Coronary artery (tissue), 2 donors: ENCODE results near the gene HGD.
"Not testable (repeated sequence)": the region's sequence is repeated elsewhere in the genome, so short reads cannot be mapped to it uniquely, and the experiment has no call there.

Experiments used
- DNase-seq: peaks from one replicate; pipeline ENCODE4 v3.0.0-alpha.2; 2017; ENCODE audit warnings: low spot score
- H3K27ac ChIP-seq, 2 donors: fragments of 200-600 bp; sonication (generic); one replicate each; pipeline ENCODE4 v1.5.1; 2016 to 2019
- H3K4me3 ChIP-seq: fragments of 200-600 bp; sonication (generic); 2 replicates; pipeline ENCODE4 v1.5.1; 2016; ENCODE audit warnings: mild to moderate bottlenecking, moderate library complexity
- CTCF ChIP-seq: fragments of 200-600 bp; sonication (generic); IDR thresholded peaks from one replicate; pipeline ENCODE4 v1.5.1; 2019; ENCODE audit warnings: antibody characterized with exemption

HGD gene

DNA sequence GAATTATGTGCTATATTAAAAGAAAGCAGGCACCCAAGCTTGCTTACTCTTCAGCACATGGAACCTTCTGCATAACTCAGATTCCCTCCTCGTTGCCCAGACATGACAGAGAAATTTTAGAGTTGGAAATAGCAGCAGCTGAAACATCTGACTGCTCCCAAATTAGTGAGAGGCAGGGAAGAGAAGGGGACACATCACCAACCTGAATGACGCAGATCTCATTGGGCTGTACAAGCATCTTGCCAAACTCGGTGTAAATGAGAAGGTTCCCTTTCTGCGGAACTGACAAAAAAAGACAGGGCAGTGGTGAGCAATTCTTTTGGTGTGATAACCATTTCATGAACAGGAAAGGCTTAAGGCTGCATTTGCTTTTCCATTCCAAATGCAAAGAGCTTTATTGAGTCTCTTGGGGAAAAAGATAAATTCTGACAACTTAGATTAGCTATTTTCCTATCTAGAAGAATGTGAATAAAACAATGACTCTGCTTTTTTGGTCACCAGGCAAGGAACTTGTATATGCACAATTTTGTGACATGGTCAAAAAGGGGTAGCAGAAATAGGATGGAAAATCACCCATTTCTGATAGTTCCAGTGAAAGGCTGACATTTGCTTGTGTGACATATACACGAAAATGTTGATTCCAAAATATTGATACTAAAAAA, 35.1 kb downstream of the HGD start:
- Histone ChIP-seq H3K4me3 (no peak overlapping the region), H3K27ac (no peak overlapping the region)
- DNase-seq, result no peak
- TF ChIP-seq CTCF, result no peak

- DNase-seq, result no peak
- Histone ChIP-seq H3K4me3 (no peak overlapping the region), H3K27ac (no peak overlapping the region)
- TF ChIP-seq CTCF, result no peak
These were observed 36.8 kb downstream of the HGD start for GRCh38 chr3:120645083-120645845.

DNA sequence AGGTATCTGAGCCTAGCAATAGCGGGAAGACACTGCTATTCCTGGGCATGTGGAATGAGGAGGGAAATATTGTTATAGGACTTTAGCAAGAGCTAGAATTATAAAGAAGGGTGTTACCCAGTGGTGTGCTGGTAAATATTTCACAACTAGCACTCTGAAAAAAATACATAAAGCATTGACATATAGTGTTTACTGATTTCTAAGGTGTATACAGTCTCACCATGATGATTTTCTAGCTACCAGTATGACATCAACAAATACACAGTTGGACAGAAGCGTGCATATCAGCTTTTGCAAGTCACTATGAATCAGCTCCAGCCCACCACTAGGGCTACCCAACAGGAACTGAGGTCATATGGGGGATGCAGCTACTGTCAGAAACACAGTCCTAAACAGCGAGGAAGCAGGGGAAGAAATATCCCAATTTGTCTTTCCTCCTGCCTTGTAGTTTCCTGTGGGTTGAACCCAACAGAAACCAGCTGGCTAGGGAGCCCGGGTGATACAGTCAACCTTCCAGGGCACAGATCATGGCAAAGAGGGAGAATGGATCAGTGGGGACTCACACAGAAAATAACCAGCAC, 39.6 kb downstream of the HGD start:
- no peak overlapping the region for H3K4me3 ChIP-seq
- no peak for DNase-seq
- no peak for TF ChIP-seq CTCF
- H3K27ac ChIP-seq, result no peak overlapping the region

- Histone ChIP-seq H3K27ac (no peak overlapping the region), H3K4me3 (no peak overlapping the region)
- no peak for DNase-seq
- no peak for TF ChIP-seq CTCF
These were observed 40.3 kb downstream of the HGD start for GRCh38 chr3:120641696-120642246.

GRCh38 chr3:120640231-120640630, 41.8 kb downstream of the HGD start:
- TF ChIP-seq CTCF, result no peak
- DNase-seq, result no peak
- Histone ChIP-seq H3K4me3 (no peak overlapping the region), H3K27ac (no peak overlapping the region)

- H3K4me3 ChIP-seq, H3K27ac ChIP-seq, DNase-seq: not testable (repeated sequence)
These were observed 43.2 kb downstream of the HGD start for GRCh38 chr3:120638820-120639219.

GRCh38 chr3:120637851-120638559, 44.0 kb downstream of the HGD start:
- Histone ChIP-seq H3K27ac (no peak overlapping the region), H3K4me3 (no peak overlapping the region)
- TF ChIP-seq CTCF, result no peak
- no peak for DNase-seq
